Endothelial cell of umbilical vein (primary cell): ENCODE data around the gene MAPK8IP3. TPM values are rescaled to one million over a fixed set of nuclear protein-coding genes. Genes with fewer than 3 reads are reported as not detected.

ENCODE experiments used
- BruUV-seq: library from RNA; stranded (reverse); fragments of 400-500 nt; replicated peaks from 2 replicates; lab custom pipeline; 2021; lab: Mats Ljungman, UMichigan
- CTCF ChIA-PET: fragments of 300-600, 350-600 bp; sonication (Branson Sonifier 250); formaldehyde crosslinking; loops from one replicate; lab custom pipeline; 2021; ENCODE audit warnings: antibody characterized with exemption, inconsistent platforms; lab: Charles Lee
- POLR2A ChIA-PET: fragments of 300-600, 350-600 bp; sonication (Branson Sonifier 250); formaldehyde crosslinking; loops from one replicate; lab custom pipeline; 2021; ENCODE audit warnings: antibody characterized with exemption, inconsistent platforms; lab: Charles Lee
- DNase-seq: peaks from one replicate; pipeline ENCODE4 v3.0.0-alpha.2; 2011; ENCODE audit warnings: low read depth, low spot score
- FAIRE-seq: peaks from 2 replicates; lab custom pipeline; 2011; peaks lifted over from hg19 to GRCh38; lab: Jason Lieb, UNC
- H2AFZ ChIP-seq: 2 replicates; pipeline ENCODE4 v1.6.0; 2012; ENCODE audit warnings: low read depth, low read length, control low read depth, inconsistent platforms
- H3K27ac ChIP-seq: 2 replicates; pipeline ENCODE4 v1.5.1; 2011; ENCODE audit warnings: low read depth, mild to moderate bottlenecking, control low read depth, low read length, moderate library complexity; ENCODE audit not compliant: insufficient read depth
- H3K27me3 ChIP-seq, 2 experiments: 2 replicates each; pipeline versions ENCODE4 v1.6.0 to v1.6.1; 2011; ENCODE audit warnings: low read length in 2 of 2, mixed read lengths in 1 of 2; ENCODE audit not compliant: control insufficient read depth in 2 of 2, insufficient read depth in 2 of 2
- H3K36me3 ChIP-seq, 2 experiments: 2 replicates in 1 of 2; 3 replicates in 1 of 2; pipeline ENCODE4 v1.5.1; 2011; ENCODE audit warnings: low read length in 2 of 2, mild to moderate bottlenecking in 1 of 2, moderate library complexity in 1 of 2; ENCODE audit not compliant: control insufficient read depth in 2 of 2, insufficient read depth in 2 of 2; ENCODE audit errors: extremely low read depth in 1 of 2
- H3K4me1 ChIP-seq: 3 replicates; pipeline ENCODE4 v1.5.1; 2011; ENCODE audit warnings: mild to moderate bottlenecking, low read length; ENCODE audit not compliant: control insufficient read depth, insufficient read depth; ENCODE audit errors: extremely low read depth
- H3K4me2 ChIP-seq: 2 replicates; pipeline ENCODE4 v1.6.1; 2011; ENCODE audit warnings: low read length, control low read depth, mixed read lengths; ENCODE audit not compliant: insufficient read depth
- H3K4me3 ChIP-seq, 3 experiments: fragments of 200-600 bp in 1 of 3; sonication (generic), shearing (Covaris generic) in 1 of 3; replicated peaks in 1 of 3; 2 replicates each; pipeline ENCODE4 v1.5.1; 2011 to 2016; ENCODE audit warnings: control low read depth in 3 of 3, low read length in 3 of 3, mild to moderate bottlenecking in 2 of 3, inconsistent platforms in 1 of 3, low read depth in 1 of 3, moderate library complexity in 1 of 3; ENCODE audit not compliant: insufficient read depth in 1 of 3
- H3K79me2 ChIP-seq: 2 replicates; pipeline ENCODE4 v1.6.0; 2012; ENCODE audit warnings: low read length, inconsistent platforms; ENCODE audit not compliant: control insufficient read depth, insufficient read depth
- H3K9ac ChIP-seq: replicated peaks from 2 replicates; pipeline ENCODE3; 2011; ENCODE audit warnings: low read length, control low read depth; ENCODE audit not compliant: insufficient read depth; ENCODE audit errors: extremely low read depth
- H3K9me1 ChIP-seq: replicated peaks from 3 replicates; pipeline ENCODE4 v1.6.0; 2011; ENCODE audit warnings: mild to moderate bottlenecking, low read length; ENCODE audit not compliant: control insufficient read depth, insufficient read depth; ENCODE audit errors: extremely low read depth
- H3K9me3 ChIP-seq: replicated peaks from 2 replicates; pipeline ENCODE4 v1.5.1; 2012; ENCODE audit warnings: low read length, inconsistent platforms; ENCODE audit not compliant: control insufficient read depth, insufficient read depth
- H4K20me1 ChIP-seq: replicated peaks from 2 replicates; pipeline ENCODE3; 2011; ENCODE audit warnings: mild to moderate bottlenecking, low read length; ENCODE audit not compliant: control insufficient read depth, insufficient read depth; ENCODE audit errors: extremely low read depth
- CTCF ChIP-seq, 2 donors: IDR thresholded peaks; 1 replicate in 1 of 2; 2 replicates in 1 of 2; pipeline ENCODE4 v1.5.1; 2011; ENCODE audit warnings: low read length in 2 of 2, mild to moderate bottlenecking in 2 of 2, moderate library complexity in 2 of 2, control low read depth in 1 of 2, inconsistent platforms in 1 of 2, low read depth in 1 of 2; ENCODE audit not compliant: insufficient read depth in 1 of 2; ENCODE audit errors: extremely low read depth in 1 of 2
- EZH2 ChIP-seq: IDR thresholded peaks from 2 replicates; pipeline ENCODE4 v1.6.1; 2012; ENCODE audit warnings: borderline replicate concordance, low read depth, mild to moderate bottlenecking, moderate library complexity, low read length, inconsistent platforms; ENCODE audit not compliant: severe bottlenecking
- FOS ChIP-seq: IDR thresholded peaks from 2 replicates; pipeline ENCODE4 v1.6.1; 2011; ENCODE audit warnings: mild to moderate bottlenecking, low read length, moderate library complexity, borderline replicate concordance; ENCODE audit not compliant: insufficient read depth
- GATA2 ChIP-seq: IDR thresholded peaks from 2 replicates; pipeline ENCODE4 v1.7.0; 2011; ENCODE audit warnings: low read depth, mild to moderate bottlenecking, moderate library complexity, mixed read lengths, low read length; ENCODE audit not compliant: insufficient read length, insufficient read depth
- JUN ChIP-seq: IDR thresholded peaks from 2 replicates; pipeline ENCODE4 v1.6.1; 2011; ENCODE audit warnings: borderline replicate concordance, low read depth; ENCODE audit not compliant: insufficient read length, insufficient read depth
- MAX ChIP-seq: IDR thresholded peaks from 2 replicates; pipeline ENCODE4 v1.6.1; 2011; ENCODE audit not compliant: insufficient read depth, insufficient read length
- MYC ChIP-seq: IDR thresholded peaks from one replicate; pipeline ENCODE4 v1.6.1; 2011; ENCODE audit warnings: mild to moderate bottlenecking, low read depth, low read length
- POLR2A ChIP-seq: IDR thresholded peaks from 2 replicates; pipeline ENCODE4 v1.6.1; 2012; ENCODE audit warnings: low read depth, mild to moderate bottlenecking, control low read depth, low read length
- POLR2AphosphoS5 ChIP-seq: IDR thresholded peaks from 2 replicates; pipeline ENCODE4 v1.6.1; 2012; ENCODE audit warnings: low read depth, mild to moderate bottlenecking, control low read depth, low read length, moderate library complexity; ENCODE audit not compliant: insufficient read depth
- dilution Hi-C: fragments of 300-500 bp; cut with MboI; formaldehyde crosslinking; loops from one replicate; pipeline ENCODE4 v1.15.0; 2019; ENCODE audit warnings: low sequenced_read_pairs; ENCODE audit not compliant: extremely low pct_ligation_motif_present
- intact Hi-C: fragments of 100-400 bp; cut with micrococcal nuclease; formaldehyde crosslinking; loops from one replicate; pipeline ENCODE4 v1.10.0; 2022
- polyA plus RNA-seq, 4 experiments: library from polyadenylated mRNA; depleted of rRNA in 3 of 4; stranded (reverse) in 3 of 4; unstranded in 1 of 4; fragments of >200 nt; gene quantifications; 2 replicates each; pipeline versions ENCODE4 v1.2.1 to v1.2.3, GENCODE V29; 2011 to 2012; ENCODE audit warnings: missing spikeins in 1 of 4
- total RNA-seq: library from RNA; stranded (reverse); gene quantifications from 2 replicates; pipeline ENCODE4 v1.2.3, GENCODE V29; 2021

The MAPK8IP3 gene
- total and polyA plus RNA-seq, 2 donors (not counting 3 experiments of a cell fraction or from before 2014, with no cell fraction given) = 40.7 to 92.2 TPM

GRCh38 chr16:1757714-1758461, 51.9 kb downstream of the MAPK8IP3 start:
- BruUV-seq = no TSS peak

More at GRCh38 chr16:1757714-1758461, 51.9 kb downstream of the MAPK8IP3 start:
- CTCF ChIA-PET = no interaction called here
- POLR2A ChIA-PET = no interaction called here
- intact Hi-C loops (no loop called here), dilution Hi-C loops (no loop called here)
- Histone ChIP-seq H3K9me3 (no peaks in the 10 kb centered on the region), H3K4me3 (no peak overlapping the region), H3K36me3 (peaks cover 2 to 32% of the 10 kb centered on the region in 2 experiments), H3K9ac (no peak overlapping the region), H3K27me3 (no peaks in the 10 kb centered on the region), H3K4me2 (no peak overlapping the region), H3K79me2 (no peaks in the 10 kb centered on the region), H3K9me1 (no peaks in the 10 kb centered on the region), H2AFZ (no peak overlapping the region), H3K27ac (no peak overlapping the region), H4K20me1 (no peaks in the 10 kb centered on the region), H3K4me1 (no peaks in the 10 kb centered on the region)
- no peak for DNase-seq
- no peak for FAIRE-seq
- TF ChIP-seq FOS (no peak), POLR2A (no peak), POLR2AphosphoS5 (no peak), MYC (no peak), GATA2 (no peak), CTCF (IDR thresholded peaks at IDR 0.05; ENCODE audit: extremely low read depth in 1 of 2, insufficient read depth in 1 of 2, low read depth in 1 of 2, low read length in 2 of 2) (no peak), MAX (no peak), JUN (no peak), EZH2 (no peak)
